HG03097 (cell line): ENCODE results near the gene STAT3.

Experiments
- ATAC-seq: cut with Tn5 transposase; IDR thresholded peaks from one replicate; pipeline ENCODE4 v1.9.1; 2021; ENCODE audit not compliant: unreplicated experiment, low FRiP score

The STAT3 gene

GRCh38 chr17:42354956-42355843 lies 33.0 kb downstream of the STAT3 start:
- no peak for ATAC-seq

DNA sequence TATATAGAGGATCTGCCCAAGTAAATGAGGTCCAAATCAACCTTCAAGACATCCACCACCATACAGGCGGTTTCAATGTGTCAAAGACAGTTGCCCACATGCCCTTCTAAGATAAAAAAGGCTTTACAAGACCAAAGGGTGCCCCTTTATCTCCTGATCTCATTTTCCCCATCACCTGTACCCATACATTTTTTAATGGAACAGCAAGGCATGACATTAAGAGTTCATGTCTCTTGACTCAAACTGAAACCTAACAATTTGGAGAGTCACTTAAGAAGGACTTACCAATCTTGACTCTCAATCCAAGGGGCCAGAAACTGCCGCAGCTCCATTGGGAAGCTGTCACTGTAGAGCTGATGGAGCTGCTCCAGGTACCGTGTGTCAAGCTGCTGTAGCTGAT lies 40.1 kb downstream of the STAT3 start:
- no peak for ATAC-seq

DNA sequence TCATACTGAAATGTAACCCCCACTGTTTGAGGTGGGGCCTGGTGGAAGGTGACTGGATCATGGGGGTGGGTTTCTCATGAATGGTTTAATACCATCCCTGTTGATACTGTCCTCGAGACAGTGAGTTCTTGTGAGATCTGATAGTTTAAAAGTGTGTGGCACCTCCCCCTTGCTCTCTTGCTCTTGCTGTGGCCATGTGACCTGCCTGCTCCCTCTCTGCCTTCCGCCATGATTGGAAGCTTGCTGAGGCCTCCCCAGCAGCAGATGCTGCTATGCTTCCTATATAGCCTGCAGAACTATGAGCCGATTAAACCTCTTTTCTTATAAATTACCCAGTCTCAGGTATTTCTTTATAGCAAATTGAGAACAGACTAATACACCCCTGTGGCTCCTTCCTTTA lies 40.6 kb downstream of the STAT3 start:
- no peak for ATAC-seq

- no peak for ATAC-seq
Observed at GRCh38 chr17:42347198-42347597, 41.0 kb downstream of the STAT3 start.

- ATAC-seq, result no peak
Observed at GRCh38 chr17:42346481-42346880, 41.8 kb downstream of the STAT3 start.

DNA sequence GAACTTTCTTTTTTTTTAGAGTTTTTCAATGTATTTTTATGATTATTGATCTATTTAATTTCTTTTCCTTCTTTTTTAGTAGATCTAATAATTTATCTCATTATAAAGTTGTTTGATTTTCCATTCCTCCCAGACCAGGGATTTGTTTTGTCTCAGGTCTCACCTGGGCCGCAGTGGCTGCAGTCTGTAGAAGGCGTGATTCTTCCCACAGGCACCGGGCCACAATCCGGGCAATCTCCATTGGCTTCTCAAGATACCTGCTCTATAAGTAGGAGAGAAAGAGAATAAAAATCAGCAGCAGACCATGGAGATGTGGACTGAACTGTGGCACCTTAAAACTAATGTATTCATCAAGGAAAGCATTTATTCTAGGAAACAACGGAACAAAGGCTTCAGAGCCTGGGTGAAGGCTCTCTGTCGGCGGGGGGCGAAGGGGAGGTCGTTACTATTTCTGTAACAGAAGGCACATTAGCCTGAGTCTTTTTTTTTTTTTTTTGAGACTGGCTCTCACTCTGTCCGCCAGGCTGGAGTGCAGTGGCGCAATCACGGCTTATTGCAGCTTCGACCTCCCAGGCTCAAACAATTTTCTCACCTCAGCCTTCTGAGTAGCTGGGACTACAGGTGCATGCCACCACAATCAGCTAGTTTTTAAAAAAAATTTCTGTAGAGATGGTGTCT lies 42.7 kb downstream of the STAT3 start:
- no peak for ATAC-seq

DNA sequence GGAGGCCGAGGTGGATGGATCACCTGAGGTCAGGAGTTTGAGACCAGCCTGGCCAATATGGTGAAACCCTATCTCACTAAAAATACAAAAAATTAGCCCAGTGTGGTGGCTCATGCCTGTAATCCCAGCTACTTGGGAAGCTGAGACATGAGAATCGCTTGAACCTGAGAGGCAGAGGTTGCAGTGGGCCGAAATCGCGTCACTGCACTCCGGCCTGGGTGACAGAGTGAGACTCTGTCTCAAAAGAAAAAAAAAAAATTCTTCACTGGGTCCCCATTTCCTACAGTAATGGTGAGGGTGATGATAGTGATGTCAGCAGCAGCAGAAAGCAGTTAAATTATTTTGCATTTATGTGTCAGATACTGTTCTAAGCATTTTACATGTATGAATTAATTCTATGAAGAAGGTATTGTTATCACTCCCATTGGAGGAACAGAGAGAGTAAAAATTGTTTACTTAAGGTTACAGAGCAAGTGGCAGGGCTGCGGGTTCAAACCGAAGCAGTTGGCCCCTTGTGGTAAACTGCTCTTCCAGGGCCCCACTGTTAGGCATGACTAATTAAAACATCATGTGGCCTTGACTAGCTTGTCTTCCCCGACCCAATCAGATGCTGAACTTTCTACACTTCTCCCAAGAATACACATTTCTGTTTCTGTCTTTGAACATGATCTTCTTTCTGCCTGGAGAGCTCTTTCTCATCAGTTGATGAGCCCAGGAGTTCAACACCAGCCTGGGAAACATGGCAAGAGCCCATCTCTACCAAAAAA lies 45.8 kb downstream of the STAT3 start:
- no peak for ATAC-seq

GRCh38 chr17:42341568-42341967 lies 46.7 kb downstream of the STAT3 start:
- no peak for ATAC-seq

DNA sequence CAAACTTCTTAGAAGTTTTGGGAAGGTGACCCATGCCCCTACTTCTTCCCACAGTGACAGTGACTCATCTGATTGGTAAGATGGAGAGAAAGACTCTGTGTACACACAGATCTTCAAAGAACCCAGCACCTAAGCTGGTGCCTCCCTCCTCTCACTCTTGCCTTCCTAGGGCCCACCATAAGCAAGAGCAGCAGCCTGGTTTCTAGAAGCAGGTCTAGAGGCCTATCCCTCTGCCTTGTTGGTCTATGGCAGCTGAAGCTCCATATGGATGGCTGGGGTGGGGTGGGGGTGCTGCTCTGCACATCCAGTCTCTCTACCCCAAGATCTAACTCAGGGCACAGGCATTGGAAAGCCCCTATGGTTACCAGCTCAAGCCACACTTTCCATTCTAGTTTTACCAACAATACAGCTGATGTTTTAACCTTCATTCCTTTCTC lies 47.5 kb downstream of the STAT3 start:
- no peak for ATAC-seq

DNA sequence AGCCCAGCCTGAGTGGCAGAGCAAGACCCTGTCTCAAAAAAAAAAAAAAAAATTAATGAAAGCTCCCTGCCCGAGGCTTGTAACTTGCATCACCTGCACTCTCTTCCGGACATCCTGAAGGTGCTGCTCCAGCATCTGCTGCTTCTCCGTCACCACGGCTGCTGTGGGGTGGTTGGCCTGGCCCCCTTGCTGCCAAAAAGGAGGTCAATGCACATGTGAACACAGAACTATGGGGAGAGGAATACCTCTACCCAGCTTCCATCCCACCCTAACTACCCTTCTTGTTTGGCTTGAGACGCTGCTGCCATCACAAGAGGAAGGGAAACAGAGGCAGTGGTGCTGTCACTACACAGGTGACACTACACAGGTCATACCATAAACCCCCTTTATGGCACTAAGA lies 49.0 kb downstream of the STAT3 start:
- ATAC-seq, result no peak

GRCh38 chr17:42338427-42338985 lies 49.7 kb downstream of the STAT3 start:
- no peak for ATAC-seq

GRCh38 chr17:42337442-42337841 lies 50.8 kb downstream of the STAT3 start:
- no peak for ATAC-seq

- no peak for ATAC-seq
Observed at GRCh38 chr17:42334677-42335076, 53.6 kb downstream of the STAT3 start.

- no peak for ATAC-seq
Observed at GRCh38 chr17:42333053-42333452, 55.2 kb downstream of the STAT3 start.

GRCh38 chr17:42329025-42329976 lies 58.9 kb downstream of the STAT3 start:
- no peak for ATAC-seq

DNA sequence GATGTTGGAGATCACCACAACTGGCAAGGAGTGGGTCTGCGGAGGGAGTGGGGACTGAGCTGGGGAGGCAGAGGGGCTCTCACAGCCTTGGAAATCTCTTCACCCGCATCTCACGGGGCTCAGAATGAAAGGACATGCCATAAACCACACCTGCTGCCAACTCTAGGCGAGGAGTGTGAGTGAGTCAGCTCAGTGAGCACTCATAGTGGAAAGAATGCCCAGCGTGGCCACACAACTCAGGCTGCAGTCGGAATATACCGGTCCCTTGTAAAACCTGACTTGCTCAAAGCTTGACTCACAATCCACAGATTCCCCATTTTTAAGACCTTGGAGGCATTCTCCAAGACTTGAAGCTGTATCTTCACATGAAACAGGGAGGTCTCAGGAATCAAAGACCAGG lies 63.2 kb downstream of the STAT3 start:
- ATAC-seq, result no peak

GRCh38 chr17:42323268-42323773 lies 64.9 kb downstream of the STAT3 start:
- no peak for ATAC-seq

- ATAC-seq, result peak; percentile 71
Observed at GRCh38 chr17:42322382-42323267, 65.6 kb downstream of the STAT3 start.

GRCh38 chr17:42321555-42321954 lies 66.7 kb downstream of the STAT3 start:
- no peak for ATAC-seq
